Nephron (organoid): ENCODE data around the gene RAB31.

Source experiments
- H3K27ac Mint-ChIP-seq, 3 experiments: 2 replicates each; pipeline ENCODE4 v1.8.0; 2020; ENCODE audit warnings: mixed read lengths in 3 of 3, mild to moderate bottlenecking in 2 of 3, moderate library complexity in 1 of 3
- H3K27me3 Mint-ChIP-seq: 2 replicates; pipeline ENCODE4 v1.8.0; 2021; ENCODE audit warnings: low read depth, mild to moderate bottlenecking, moderate library complexity, mixed read lengths
- H3K36me3 Mint-ChIP-seq: 2 replicates; pipeline ENCODE4 v1.8.0; 2020; ENCODE audit warnings: low read depth, mixed read lengths
- H3K4me1 Mint-ChIP-seq: 2 replicates; pipeline ENCODE4 v1.8.0; 2020; ENCODE audit warnings: mixed read lengths
- H3K4me3 Mint-ChIP-seq, 3 experiments: 2 replicates each; pipeline ENCODE4 v1.8.0; 2020; ENCODE audit warnings: mild to moderate bottlenecking in 3 of 3, mixed read lengths in 3 of 3, moderate library complexity in 2 of 3
- H3K9me3 Mint-ChIP-seq: 2 replicates; pipeline ENCODE4 v1.8.0; 2020; ENCODE audit warnings: mixed read lengths
- TF ChIP-seq, protein P1 (sequence below), 3 experiments: fragments of 200-600 bp; sonication (generic); IDR thresholded peaks; one replicate each; pipeline ENCODE4 v1.5.0; 2021; ENCODE audit warnings: antibody characterized with exemption in 3 of 3; ENCODE audit not compliant: unreplicated experiment in 3 of 3

RAB31 gene

DNA sequence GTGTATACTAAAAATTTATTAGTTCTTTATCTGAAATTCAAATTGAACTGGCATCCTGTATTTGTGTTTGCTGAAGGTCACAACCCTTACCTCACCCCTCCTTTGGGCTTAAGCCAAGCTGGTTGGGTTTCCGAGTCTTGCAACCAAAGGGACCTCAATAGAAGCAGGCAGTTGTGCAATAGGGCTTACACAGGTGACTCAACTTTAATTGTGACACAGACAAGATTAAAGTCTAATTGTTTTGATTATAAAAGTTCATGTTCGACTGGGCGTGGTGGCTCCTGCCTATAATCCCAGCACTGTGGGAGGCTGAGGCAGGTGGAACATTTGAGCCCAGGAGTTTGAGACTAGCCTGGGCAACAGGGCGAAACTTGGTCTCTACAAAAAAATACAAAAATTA lies 71.5 kb downstream of the RAB31 start:
- Mint-ChIP-seq H3K27ac (no peak overlapping the region), H3K4me1 (no peaks in the 10 kb centered on the region), H3K4me3 (no peak overlapping the region), H3K36me3 (no peaks in the 10 kb centered on the region), H3K9me3 (no peaks in the 10 kb centered on the region), H3K27me3 (no peaks in the 10 kb centered on the region)
- TF ChIP-seq, protein P1, sequence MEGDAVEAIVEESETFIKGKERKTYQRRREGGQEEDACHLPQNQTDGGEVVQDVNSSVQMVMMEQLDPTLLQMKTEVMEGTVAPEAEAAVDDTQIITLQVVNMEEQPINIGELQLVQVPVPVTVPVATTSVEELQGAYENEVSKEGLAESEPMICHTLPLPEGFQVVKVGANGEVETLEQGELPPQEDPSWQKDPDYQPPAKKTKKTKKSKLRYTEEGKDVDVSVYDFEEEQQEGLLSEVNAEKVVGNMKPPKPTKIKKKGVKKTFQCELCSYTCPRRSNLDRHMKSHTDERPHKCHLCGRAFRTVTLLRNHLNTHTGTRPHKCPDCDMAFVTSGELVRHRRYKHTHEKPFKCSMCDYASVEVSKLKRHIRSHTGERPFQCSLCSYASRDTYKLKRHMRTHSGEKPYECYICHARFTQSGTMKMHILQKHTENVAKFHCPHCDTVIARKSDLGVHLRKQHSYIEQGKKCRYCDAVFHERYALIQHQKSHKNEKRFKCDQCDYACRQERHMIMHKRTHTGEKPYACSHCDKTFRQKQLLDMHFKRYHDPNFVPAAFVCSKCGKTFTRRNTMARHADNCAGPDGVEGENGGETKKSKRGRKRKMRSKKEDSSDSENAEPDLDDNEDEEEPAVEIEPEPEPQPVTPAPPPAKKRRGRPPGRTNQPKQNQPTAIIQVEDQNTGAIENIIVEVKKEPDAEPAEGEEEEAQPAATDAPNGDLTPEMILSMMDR (IDR thresholded peaks at IDR 0.05; ENCODE audit: unreplicated experiment in 3 of 3) = no peak

DNA sequence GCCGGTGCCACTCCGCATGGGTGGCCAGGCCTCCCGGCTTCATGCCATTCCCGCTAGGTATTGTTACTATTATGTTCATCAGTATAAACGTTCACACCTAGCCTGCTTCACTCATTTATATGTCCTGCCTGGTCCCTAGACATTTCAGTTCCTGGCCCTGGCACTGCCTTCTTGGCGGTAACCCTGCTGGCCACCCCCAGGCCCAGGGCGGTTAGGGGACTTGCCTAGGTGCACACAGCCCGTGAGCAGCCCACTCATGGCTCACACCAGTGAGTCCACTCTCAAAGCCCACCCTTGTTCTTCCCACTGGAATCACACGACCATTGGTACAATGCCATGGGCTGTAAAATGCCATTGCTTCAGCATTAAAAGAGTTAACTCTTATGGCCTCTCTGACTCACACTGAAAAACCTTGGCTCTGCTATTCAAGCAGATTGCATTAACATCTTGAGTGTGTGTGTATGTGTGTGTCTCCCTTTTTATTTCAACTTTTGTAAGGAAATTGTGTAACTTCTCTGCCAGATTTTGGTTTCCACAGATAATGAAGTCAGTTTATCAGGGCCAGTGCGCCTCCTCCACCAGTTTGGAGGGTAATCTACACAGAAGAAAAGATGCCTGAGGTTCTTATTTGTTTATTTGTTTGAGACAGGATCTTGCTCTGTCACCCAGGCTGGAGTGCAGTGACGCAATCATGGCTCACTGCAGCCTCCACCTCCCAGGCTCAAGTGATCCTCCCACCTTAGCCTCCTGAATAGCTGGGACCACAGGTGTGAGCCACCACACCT lies 74.2 kb downstream of the RAB31 start:
- Mint-ChIP-seq H3K27ac (no peak overlapping the region), H3K4me3 (no peak overlapping the region), H3K36me3 (no peaks in the 10 kb centered on the region), H3K27me3 (no peaks in the 10 kb centered on the region), H3K9me3 (no peaks in the 10 kb centered on the region), H3K4me1 (no peaks in the 10 kb centered on the region)
- TF ChIP-seq, protein P1 (IDR thresholded peaks at IDR 0.05; ENCODE audit: unreplicated experiment in 3 of 3) = no peak

DNA sequence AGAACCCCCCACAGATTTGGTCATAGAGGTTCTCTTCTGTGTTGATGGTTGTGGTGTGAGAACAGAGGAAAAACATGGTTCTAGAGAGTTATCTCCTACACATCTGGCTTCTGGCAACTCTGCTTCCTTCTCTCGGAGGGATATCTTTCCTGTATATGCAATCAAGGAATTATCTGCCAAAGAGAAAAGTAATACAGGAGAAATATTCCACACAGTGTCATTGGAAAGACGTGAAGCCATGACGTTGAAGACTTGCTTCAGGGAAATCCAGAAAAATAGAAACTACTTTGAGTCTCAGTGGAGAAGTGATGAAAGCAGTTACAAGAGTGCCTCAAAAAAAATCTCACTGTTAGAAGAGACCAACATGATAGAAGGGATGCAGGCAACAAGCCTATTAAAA lies 78.5 kb downstream of the RAB31 start:
- Mint-ChIP-seq H3K9me3 (peaks cover 3% of the 10 kb centered on the region), H3K27me3 (no peaks in the 10 kb centered on the region), H3K27ac (no peak overlapping the region), H3K4me3 (no peak overlapping the region), H3K4me1 (no peaks in the 10 kb centered on the region), H3K36me3 (no peaks in the 10 kb centered on the region)
- TF ChIP-seq, protein P1 (IDR thresholded peaks at IDR 0.05; ENCODE audit: unreplicated experiment in 3 of 3) = no peak

GRCh38 chr18:9787036-9787435 lies 78.9 kb downstream of the RAB31 start:
- TF ChIP-seq, protein P1 (IDR thresholded peaks at IDR 0.05; ENCODE audit: unreplicated experiment in 3 of 3) = no peak
- peaks cover 3% of the 10 kb centered on the region for H3K9me3 Mint-ChIP-seq
- no peaks in the 10 kb centered on the region for H3K36me3 Mint-ChIP-seq
- H3K27ac Mint-ChIP-seq = no peak overlapping the region
- no peaks in the 10 kb centered on the region for H3K27me3 Mint-ChIP-seq
- H3K4me1 Mint-ChIP-seq = no peaks in the 10 kb centered on the region
- no peak overlapping the region for H3K4me3 Mint-ChIP-seq

GRCh38 chr18:9787712-9788111 lies 79.6 kb downstream of the RAB31 start:
- Mint-ChIP-seq H3K36me3 (peaks cover 2% of the 10 kb centered on the region), H3K4me3 (no peak overlapping the region), H3K4me1 (no peaks in the 10 kb centered on the region), H3K27me3 (no peaks in the 10 kb centered on the region), H3K9me3 (peaks cover 3% of the 10 kb centered on the region), H3K27ac (no peak overlapping the region)
- TF ChIP-seq, protein P1 (IDR thresholded peaks at IDR 0.05; ENCODE audit: unreplicated experiment in 3 of 3) = no peak

DNA sequence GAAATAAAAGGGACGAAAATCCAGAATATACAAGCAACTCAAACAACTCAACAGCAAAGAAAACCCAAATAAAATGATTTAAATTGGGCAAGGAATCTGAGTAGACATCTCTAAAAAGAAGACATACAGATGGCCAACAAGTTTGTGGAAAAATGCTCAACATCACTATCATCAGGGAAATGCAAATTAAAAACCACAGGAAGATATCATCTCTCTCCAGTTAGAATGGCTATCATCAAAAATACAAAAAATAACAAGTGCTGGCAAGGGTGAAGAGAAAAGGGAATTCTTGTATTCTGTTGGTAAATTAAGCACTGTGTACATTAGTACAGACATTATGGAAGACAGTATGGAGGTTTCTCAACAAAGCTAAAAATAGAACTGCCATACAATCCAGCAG lies 80.0 kb downstream of the RAB31 start:
- H3K27me3 Mint-ChIP-seq = no peaks in the 10 kb centered on the region
- peaks cover 3% of the 10 kb centered on the region for H3K36me3 Mint-ChIP-seq

More for the DNA sequence above, 80.0 kb downstream of the RAB31 start:
- Mint-ChIP-seq H3K27ac (no peak overlapping the region), H3K4me1 (no peaks in the 10 kb centered on the region), H3K4me3 (no peak overlapping the region), H3K9me3 (peaks cover 3% of the 10 kb centered on the region)
- TF ChIP-seq, protein P1 (IDR thresholded peaks at IDR 0.05; ENCODE audit: unreplicated experiment in 3 of 3) = no peak
